Amniotic epithelial cell (primary cell): Measurements from ENCODE around the gene WDR3.
A peak's percentile ranks its signal among the peaks of the same experiment; 100 is the strongest.

Source experiments
- DNase-seq: peaks from one replicate; pipeline ENCODE4 v3.0.0-alpha.2; 2010; ENCODE audit warnings: low read depth

The WDR3 gene

DNA sequence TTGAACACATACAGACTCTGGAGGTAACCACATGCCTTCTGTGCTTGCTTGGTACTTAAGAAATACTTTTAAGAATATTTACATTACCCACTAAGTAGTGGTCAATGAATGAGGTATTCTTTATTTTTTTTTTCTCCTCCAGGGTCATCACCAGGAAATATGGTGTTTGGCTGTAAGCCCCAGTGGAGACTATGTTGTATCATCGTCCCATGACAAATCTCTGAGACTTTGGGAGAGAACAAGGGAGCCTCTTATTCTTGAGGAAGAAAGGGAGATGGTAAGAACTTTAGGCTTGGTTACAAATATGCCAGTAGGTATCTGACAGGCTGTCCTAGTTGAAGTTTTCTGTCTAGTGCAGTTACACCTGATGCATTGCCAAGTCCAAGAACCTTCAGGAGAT is 22.8 kb downstream of the WDR3 start:
- DNase-seq: no peak

- DNase-seq: no peak
Measured at GRCh38 chr1:117959364-117959763, 29.8 kb downstream of the WDR3 start.

GRCh38 chr1:117964290-117965038 is 34.9 kb downstream of the WDR3 start:
- peak; percentile 5 for DNase-seq

DNA sequence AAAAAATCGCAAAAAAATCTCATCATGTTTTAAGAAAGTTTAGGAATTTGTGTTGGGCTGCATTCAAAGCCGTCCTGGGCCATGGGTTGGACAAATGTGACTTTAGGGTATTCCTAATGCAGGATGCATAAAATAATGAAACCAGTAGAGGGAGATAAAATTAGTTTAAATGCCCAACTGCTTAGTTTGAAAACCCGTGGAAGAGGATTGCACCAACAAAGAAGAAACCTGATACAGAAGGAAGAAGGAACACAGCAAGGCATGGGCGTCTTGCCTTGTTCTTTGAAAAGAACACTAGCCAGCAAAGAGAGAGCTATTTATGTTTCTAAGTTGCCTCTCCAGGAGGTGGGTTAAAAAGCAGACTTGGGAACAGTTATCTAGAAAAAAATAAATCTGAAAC is 37.9 kb downstream of the WDR3 start:
- DNase-seq: peak; percentile 40

- DNase-seq: peak; percentile 37
Measured at GRCh38 chr1:117967881-117968280, 38.3 kb downstream of the WDR3 start.

GRCh38 chr1:117970252-117970651 is 40.7 kb downstream of the WDR3 start:
- DNase-seq: no peak

GRCh38 chr1:117971777-117972176 is 42.2 kb downstream of the WDR3 start:
- DNase-seq: no peak

- no peak for DNase-seq
Measured at GRCh38 chr1:117976381-117976780, 46.8 kb downstream of the WDR3 start.

DNA sequence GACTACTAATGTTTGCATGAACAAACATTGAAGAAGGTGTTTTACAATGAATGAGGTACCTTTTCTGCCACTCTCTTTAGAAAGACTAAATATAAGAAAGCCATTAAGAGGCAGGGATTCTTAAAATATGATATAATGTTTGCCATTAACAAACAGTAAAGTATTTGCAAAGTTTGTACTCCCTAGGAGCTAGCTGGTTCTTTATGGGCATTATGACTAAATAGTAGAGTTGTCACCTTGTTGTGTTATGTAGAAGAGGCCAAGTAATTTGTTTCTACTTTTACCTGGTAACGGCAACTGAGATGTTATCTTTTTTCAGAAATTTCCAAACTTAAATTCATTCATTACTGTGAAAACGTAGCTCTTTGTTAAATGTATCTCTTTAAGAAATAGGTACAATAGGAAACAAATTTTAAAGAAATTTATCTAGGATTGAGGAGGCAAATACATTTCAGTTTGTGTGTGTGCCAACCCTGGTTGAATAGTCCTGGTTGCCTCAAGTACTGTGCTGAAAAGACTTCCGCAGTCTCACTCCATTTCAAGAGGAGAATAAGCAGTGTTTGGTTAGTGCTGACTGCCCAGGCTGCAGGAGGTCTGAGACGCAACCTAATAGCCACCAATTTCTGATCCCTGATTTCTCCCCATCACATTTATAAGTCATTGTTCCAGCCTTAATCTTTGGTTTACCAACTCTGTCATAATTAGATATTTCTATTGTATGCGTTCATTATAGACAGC is 52.1 kb downstream of the WDR3 start:
- no peak for DNase-seq

DNA sequence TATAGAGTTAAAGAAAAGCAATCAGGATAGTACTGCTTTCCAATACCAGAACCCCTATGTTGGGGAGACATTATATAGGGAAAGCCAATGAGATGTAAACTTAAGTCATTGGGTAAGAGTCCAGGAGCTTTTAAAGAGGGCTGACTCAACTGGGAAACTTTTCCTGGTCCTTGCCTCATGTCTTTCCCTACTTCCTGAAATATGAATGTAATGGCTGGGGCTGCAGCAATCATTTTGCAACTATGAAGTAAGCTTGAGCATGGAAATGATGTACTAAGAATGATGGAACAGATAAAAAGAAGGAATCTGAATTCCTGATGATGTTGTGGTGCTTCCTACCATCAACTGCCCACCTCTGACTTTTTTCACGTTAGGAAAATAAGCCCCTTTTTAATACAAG is 55.7 kb downstream of the WDR3 start:
- peak; percentile 4 for DNase-seq

GRCh38 chr1:117985973-117986372 is 56.4 kb downstream of the WDR3 start:
- DNase-seq: no peak

DNA sequence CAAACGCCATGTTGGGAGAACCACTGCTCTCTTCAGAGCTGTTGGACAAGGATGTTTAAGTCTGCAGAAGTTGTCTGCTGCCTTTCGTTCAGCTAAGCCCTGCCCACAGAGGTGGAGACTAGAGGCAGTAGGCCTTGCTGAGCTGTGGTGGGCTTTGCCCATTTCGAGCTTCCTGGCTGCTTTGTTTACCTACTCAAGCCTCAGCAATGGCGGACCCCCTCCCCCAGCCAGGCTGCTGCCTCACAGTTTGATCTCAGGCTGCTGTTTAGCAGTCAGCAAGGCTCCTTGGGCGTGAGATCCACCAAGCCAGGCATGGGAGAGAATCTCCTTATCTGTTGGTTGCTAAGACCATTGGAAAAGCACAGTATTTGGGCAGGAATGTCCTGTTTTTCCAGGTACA is 74.8 kb downstream of the WDR3 start:
- DNase-seq: no peak

DNA sequence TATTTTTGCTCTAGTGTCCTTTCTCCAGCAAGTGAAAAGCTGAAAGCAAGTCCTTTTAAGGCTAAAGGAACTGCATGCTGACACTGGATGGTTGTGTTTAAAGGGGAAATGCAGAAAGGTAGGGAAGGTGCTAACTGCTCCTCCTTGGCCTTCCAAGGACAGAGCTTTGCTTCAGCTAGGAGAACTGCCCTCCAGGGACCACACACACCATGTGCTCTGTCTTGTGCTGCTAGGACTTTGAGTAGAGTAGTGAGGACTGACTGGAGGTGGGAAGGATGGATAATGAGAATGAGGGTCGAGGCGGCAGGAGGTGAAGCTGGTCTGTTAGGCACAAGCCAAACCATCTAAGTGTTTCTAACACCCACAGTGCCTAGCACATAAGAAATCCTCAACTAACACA is 77.9 kb downstream of the WDR3 start:
- DNase-seq: no peak

DNA sequence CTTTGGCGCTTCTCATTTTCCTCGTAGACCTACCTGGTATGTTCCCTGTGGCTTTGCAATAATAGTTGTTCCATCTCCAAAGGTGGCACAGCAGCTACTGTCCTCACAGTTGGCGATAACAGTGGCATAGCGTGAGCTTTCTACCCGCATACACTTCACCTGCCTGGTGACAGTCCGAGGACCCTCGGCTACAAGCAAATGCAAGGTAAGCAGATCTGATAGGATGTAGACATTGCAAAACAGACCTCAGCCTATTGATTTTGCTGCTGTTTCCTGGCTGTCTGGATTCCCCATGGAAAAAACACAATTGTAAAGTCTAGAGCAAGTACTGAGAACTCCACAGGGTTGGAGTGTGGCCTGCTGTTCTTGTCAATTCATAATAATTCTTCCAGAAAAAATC is 78.5 kb downstream of the WDR3 start:
- no peak for DNase-seq

- no peak for DNase-seq
Measured at GRCh38 chr1:118012515-118013124, 83.1 kb downstream of the WDR3 start.

DNA sequence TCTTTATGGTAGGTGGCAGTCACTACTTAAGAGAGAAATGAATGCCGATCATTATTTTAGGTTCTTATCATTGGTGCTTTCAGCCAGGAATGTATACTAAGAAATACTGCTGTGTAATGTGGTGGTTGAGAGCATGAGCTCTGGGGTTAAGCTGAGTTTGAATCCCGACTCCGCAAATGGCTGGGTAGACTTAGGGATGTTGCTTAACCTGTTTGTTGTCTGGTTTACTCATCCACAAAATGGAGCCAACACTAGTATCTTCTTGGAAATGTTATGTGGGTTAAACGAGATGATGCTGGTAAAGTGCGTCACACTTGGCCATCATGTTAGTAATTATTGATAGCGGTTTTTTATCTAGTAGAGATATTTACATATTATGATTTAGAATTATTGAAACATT is 83.8 kb downstream of the WDR3 start:
- no peak for DNase-seq

- no peak for DNase-seq
Measured at GRCh38 chr1:118013938-118014337, 84.4 kb downstream of the WDR3 start.
